Mammary epithelial cell (primary cell): ENCODE results near the gene CSNK1A1.

ENCODE experiments used
- EZH2 ChIP-seq: IDR thresholded peaks from 2 replicates; pipeline ENCODE4 v1.6.1; 2012; ENCODE audit warnings: low read length, inconsistent platforms, borderline replicate concordance
- TF ChIP-seq, protein P1 (sequence below), 2 donors: IDR thresholded peaks in 1 of 2; conservative IDR thresholded peaks in 1 of 2; 2 replicates each; pipeline ENCODE4 v1.5.1; 2011 to 2012; ENCODE audit warnings: inconsistent platforms in 2 of 2, low read length in 2 of 2, mild to moderate bottlenecking in 2 of 2, control low read depth in 1 of 2, low read depth in 1 of 2; ENCODE audit not compliant: insufficient read depth in 1 of 2; ENCODE audit errors: extremely low read depth in 1 of 2

DNA sequence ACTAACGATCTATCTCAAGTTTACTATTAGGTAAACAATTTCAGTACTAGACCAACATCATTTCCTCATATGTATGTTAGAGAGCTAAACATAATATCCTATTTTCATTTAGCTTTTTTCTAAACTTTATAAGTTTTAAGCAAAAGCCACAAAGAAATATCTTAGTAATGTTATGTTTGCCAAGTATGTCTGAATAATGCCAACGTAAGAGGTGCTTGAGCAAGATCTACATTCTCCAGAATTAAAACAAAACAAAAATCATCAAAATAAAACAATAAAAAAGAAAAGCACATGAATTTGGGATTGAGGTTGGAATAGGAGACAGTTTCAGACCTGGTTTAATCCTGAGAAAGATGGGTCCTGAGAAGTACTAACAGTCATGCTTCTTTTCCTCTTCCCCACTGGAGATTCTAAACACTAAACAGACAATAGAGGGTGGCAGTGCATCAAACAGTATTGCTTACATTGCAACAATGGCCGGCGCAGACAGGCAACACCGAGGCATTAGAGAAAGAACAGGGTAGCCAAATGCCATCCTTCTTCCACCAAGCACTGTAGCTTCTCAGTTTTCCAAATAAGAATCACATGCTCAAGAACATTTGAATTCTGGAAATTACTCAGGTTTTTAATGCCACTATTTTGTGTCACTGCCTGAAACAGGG is 33.6 kb downstream of the CSNK1A1 start:
- TF ChIP-seq, protein P1, sequence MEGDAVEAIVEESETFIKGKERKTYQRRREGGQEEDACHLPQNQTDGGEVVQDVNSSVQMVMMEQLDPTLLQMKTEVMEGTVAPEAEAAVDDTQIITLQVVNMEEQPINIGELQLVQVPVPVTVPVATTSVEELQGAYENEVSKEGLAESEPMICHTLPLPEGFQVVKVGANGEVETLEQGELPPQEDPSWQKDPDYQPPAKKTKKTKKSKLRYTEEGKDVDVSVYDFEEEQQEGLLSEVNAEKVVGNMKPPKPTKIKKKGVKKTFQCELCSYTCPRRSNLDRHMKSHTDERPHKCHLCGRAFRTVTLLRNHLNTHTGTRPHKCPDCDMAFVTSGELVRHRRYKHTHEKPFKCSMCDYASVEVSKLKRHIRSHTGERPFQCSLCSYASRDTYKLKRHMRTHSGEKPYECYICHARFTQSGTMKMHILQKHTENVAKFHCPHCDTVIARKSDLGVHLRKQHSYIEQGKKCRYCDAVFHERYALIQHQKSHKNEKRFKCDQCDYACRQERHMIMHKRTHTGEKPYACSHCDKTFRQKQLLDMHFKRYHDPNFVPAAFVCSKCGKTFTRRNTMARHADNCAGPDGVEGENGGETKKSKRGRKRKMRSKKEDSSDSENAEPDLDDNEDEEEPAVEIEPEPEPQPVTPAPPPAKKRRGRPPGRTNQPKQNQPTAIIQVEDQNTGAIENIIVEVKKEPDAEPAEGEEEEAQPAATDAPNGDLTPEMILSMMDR (conservative IDR thresholded peaks at IDR 0.05 in 1 of 2, IDR thresholded peaks at IDR 0.05 in 1 of 2; ENCODE audit: extremely low read depth in 1 of 2, insufficient read depth in 1 of 2, low read depth in 1 of 2, low read length in 2 of 2): no peak
- no peak for TF ChIP-seq EZH2
